Nephron progenitor cell (in vitro differentiated cells): ENCODE results near the gene GRIK1.

ENCODE experiments used
- DNase-seq: peaks from one replicate; pipeline ENCODE4 v3.0.0; 2021
- H3K27ac Mint-ChIP-seq: 2 replicates; pipeline ENCODE4 v1.8.0; 2021; ENCODE audit warnings: mild to moderate bottlenecking, moderate library complexity, mixed read lengths
- H3K27me3 Mint-ChIP-seq: 2 replicates; pipeline ENCODE4 v1.8.0; 2021; ENCODE audit warnings: mild to moderate bottlenecking, low read depth, mixed read lengths; ENCODE audit not compliant: poor library complexity
- H3K36me3 Mint-ChIP-seq: 2 replicates; pipeline ENCODE4 v1.8.0; 2021; ENCODE audit warnings: low read depth, mixed read lengths
- H3K4me1 Mint-ChIP-seq: 2 replicates; pipeline ENCODE4 v1.8.0; 2021; ENCODE audit warnings: mixed read lengths
- H3K4me3 Mint-ChIP-seq: 2 replicates; pipeline ENCODE4 v1.8.0; 2021; ENCODE audit warnings: mild to moderate bottlenecking, moderate library complexity, mixed read lengths
- H3K9me3 Mint-ChIP-seq: 2 replicates; pipeline ENCODE4 v1.8.0; 2021; ENCODE audit warnings: mild to moderate bottlenecking, moderate library complexity, mixed read lengths
- CTCF ChIP-seq: fragments of 200-600 bp; sonication (generic); IDR thresholded peaks from 2 replicates; pipeline ENCODE4 v1.5.0; 2021; ENCODE audit warnings: antibody characterized with exemption

The GRIK1 gene

GRCh38 chr21:29547998-29548397 is 391.8 kb downstream of the GRIK1 start:
- H3K4me3 Mint-ChIP-seq, result no peak overlapping the region
- DNase-seq, result no peak
- H3K27ac Mint-ChIP-seq, result no peak overlapping the region
- H3K27me3 Mint-ChIP-seq, result no peaks in the 10 kb centered on the region
- H3K9me3 Mint-ChIP-seq, result no peaks in the 10 kb centered on the region
- TF ChIP-seq CTCF, result no peak
- no peaks in the 10 kb centered on the region for H3K4me1 Mint-ChIP-seq
- H3K36me3 Mint-ChIP-seq, result no peaks in the 10 kb centered on the region

DNA sequence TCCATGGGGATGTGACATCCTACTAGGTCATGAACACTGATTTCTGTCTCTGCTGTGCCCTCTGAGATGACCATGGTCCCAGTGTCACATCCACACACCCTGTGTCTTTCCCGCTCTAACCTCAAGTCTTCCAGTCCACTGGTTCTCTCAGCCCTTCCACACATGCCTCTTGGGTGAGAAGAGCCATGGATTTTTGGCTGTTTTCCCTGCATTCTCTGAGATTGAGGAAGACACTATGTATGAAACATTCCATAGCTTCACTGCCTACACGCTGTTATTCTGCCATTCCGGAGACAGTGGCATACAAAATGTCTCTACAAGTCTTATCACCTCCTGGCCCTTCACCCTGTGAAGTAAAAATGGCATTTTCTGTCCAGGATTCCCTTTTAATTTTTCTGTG is 393.7 kb downstream of the GRIK1 start:
- Mint-ChIP-seq H3K9me3 (no peaks in the 10 kb centered on the region), H3K36me3 (no peaks in the 10 kb centered on the region), H3K27ac (peak overlapping the region; percentile 49)

DNA sequence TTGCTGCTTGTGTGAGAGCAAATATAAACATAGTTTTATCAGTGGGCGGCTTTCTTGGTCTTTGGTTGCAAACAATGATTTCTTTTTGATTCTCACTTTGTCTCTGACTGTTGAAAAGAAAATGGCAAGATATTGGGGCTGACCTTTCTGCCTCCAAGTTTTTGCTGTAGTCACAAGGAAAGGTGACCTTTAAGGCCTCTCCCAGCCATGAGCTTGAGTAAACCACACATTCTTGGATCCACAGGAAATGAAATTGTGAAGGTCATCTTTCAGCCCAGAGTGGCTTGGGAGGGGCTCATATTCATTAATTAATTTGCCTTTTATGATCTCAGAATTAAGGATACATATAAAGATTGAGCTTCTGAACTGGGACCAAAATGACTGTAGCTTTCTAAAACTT is 399.5 kb downstream of the GRIK1 start:
- Mint-ChIP-seq H3K4me3 (no peak overlapping the region), H3K4me1 (no peaks in the 10 kb centered on the region), H3K27me3 (peaks cover 3% of the 10 kb centered on the region), H3K9me3 (no peaks in the 10 kb centered on the region), H3K36me3 (peaks cover 5% of the 10 kb centered on the region), H3K27ac (peak overlapping the region; percentile 64)
- no peak for TF ChIP-seq CTCF
- no peak for DNase-seq

More for the DNA sequence above, 393.7 kb downstream of the GRIK1 start:
- DNase-seq, result no peak
- TF ChIP-seq CTCF, result no peak
- Mint-ChIP-seq H3K4me1 (no peaks in the 10 kb centered on the region), H3K27me3 (no peaks in the 10 kb centered on the region), H3K4me3 (no peak overlapping the region)

DNA sequence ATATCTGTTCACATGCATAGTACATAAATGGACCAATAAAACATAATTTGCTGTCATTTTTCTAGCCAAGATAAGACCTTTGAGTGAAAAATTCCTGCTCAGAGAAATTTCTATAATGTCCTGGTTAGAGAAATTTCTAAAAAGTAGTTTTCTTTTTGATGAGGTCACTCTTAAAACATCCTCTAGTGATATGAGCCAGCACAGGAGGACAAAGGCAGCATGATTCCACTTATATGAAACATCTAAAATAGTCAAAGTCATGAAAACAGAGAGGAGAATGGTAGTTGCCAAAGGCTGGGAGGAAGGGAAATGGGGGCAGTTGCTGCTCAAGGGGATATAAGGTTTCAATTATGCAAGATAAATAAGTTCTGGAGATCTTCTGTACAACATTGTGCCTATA is 401.7 kb downstream of the GRIK1 start:
- H3K27ac Mint-ChIP-seq, result no peak overlapping the region
- no peak overlapping the region for H3K4me3 Mint-ChIP-seq
- no peak for DNase-seq
- H3K9me3 Mint-ChIP-seq, result no peaks in the 10 kb centered on the region
- H3K36me3 Mint-ChIP-seq, result peaks cover 5% of the 10 kb centered on the region
- peaks cover 3% of the 10 kb centered on the region for H3K27me3 Mint-ChIP-seq
- no peak for TF ChIP-seq CTCF
- peaks cover 5% of the 10 kb centered on the region for H3K4me1 Mint-ChIP-seq

GRCh38 chr21:29534448-29534847 is 405.3 kb downstream of the GRIK1 start:
- H3K27ac Mint-ChIP-seq, result no peak overlapping the region
- TF ChIP-seq CTCF, result no peak
- H3K27me3 Mint-ChIP-seq, result peaks cover 5% of the 10 kb centered on the region
- peaks cover 5% of the 10 kb centered on the region for H3K36me3 Mint-ChIP-seq
- H3K9me3 Mint-ChIP-seq, result no peaks in the 10 kb centered on the region
- H3K4me3 Mint-ChIP-seq, result no peak overlapping the region
- DNase-seq, result no peak
- peaks cover 5% of the 10 kb centered on the region for H3K4me1 Mint-ChIP-seq

DNA sequence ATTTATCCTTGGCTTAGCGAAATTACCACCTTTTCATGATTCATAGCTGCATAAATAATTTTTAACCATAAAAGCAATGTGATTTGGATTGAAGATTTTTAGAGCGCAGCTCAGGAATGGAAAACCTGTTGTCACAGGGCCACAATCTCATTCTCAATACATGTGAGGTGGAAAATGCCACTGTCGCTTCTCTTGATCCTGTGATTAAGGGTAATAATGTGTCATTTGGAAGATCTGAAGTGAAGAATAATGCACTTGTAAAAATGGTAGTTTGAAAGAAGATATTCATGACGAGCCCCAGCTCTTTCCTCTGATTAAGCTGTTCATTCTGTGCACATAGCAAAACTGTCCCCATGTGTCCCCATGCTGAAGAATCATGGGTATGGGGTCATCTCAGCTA is 410.7 kb downstream of the GRIK1 start:
- H3K27me3 Mint-ChIP-seq, result peaks cover 2% of the 10 kb centered on the region
- H3K27ac Mint-ChIP-seq, result no peak overlapping the region
- H3K36me3 Mint-ChIP-seq, result peaks cover 14% of the 10 kb centered on the region
- peaks cover 32% of the 10 kb centered on the region for H3K9me3 Mint-ChIP-seq
- H3K4me3 Mint-ChIP-seq, result no peak overlapping the region
- DNase-seq, result no peak
- H3K4me1 Mint-ChIP-seq, result peaks cover 5% of the 10 kb centered on the region
- no peak for TF ChIP-seq CTCF
